NCI-H1105 (cell line): ENCODE results near the gene LETMD1.
A peak's percentile ranks its signal among the peaks of the same experiment; 100 is the strongest.
"Not testable (repeated sequence)": the region's sequence is repeated elsewhere in the genome, so short reads cannot be mapped to it uniquely, and the experiment has no call there.

ENCODE experiments used
- DNase-seq: peaks from one replicate; lab custom pipeline; 2025; lab: John Stamatoyannopoulos, UW

The LETMD1 gene

GRCh38 chr12:51047655-51048540 lies at the start of gene LETMD1:
TSS of gene LETMD1 (plus strand) at chr12:51048327. CDS start at chr12:51048357, 30 bp downstream.
- DNase-seq, result peak; percentile 85

GRCh38 chr12:50999093-50999492 lies 49.0 kb upstream of the LETMD1 start:
- DNase-seq, result no peak

- DNase-seq, result no peak
Observed at GRCh38 chr12:51000245-51000644, 47.9 kb upstream of the LETMD1 start.

- DNase-seq, result no peak
Observed at GRCh38 chr12:51001799-51002198, 46.3 kb upstream of the LETMD1 start.

DNA sequence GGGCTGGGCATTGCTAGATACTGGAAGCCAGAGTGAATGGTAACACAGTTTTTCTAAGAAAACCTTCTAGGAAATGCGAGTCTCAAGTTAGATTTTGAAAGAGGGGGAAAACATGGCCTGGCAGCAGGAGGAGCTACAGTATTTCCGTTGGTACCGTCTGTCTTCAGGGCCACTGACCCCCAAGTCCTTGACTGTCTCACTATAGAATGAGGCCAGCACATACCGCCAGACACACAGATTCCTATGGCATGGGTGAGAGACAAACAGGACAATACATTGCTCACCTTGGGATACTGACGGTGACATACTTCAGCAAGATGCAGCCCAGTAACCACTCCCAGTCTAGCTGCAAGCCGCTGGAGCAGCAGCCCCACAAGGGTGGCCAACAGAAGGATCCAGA lies 43.6 kb upstream of the LETMD1 start:
- no peak for DNase-seq

DNA sequence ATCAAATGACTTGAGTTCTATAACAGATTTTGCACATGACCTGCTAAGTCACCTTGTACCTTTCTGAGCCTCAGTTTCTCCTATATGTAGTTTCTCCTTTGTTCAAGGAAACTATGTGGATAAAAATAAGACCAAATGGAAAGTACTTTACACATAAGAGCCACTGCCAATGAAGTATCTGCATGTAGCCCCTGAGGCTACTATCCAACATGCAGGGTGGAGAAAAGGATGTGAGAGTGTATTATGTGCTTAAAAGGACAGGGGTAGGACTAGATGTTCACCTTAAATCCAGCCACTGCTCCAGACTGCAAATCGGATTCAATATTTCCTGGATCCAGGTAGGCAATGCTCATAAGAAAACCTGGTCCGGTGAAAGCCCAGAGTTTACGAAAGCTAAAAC lies 43.1 kb upstream of the LETMD1 start:
- no peak for DNase-seq

DNA sequence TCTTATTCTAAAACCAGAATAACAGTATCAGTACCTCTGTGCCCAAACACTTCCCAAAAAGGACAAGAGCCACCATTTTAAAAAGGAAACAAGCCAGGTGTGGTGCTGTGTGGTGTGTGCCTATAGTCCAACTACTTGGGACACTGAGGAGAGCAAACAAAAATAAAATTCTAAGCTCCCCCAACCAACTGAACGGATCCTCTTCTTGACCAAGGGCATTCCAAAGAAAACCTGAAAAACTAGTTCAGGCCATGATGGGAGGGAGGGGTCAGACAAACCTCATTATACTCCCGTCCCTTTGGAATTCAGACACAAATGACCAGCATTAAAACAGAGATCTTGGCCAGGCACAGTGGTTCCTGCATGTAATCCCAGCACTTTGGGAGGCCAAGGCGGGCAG lies 42.5 kb upstream of the LETMD1 start:
- no peak for DNase-seq

DNA sequence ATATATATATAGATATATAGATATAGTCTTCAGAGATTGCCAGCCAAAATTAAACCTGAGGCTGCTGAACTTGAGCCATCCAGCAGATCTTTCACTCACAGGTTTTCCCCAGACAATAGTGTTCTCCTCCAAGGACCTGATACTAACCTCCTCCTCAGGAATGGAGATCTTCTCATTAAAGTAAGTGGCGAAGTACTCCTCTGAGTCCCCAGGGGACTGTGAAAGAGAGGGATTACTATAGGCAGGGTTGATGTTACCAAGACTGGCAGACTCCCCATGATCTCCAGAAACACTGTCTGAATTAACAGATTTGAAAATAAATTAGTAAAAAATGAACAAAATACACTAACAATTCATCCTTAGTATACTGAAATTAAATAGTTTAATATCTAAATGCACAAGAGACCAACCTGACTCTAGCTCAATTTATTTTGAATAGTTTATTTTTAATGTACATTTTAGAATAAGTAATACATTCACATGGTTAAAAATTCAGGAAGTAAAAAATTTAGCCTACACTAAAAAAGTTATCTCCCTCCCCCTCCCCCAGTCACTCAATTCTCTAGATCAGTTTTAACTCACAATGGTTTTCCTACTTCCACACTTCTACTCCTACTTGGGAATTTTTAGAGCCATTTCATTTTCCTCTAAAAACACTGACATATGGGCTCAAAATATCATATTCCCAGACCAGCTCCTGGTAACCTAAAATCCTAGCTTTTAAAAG lies 39.6 kb upstream of the LETMD1 start:
- no peak for DNase-seq

- DNase-seq, result no peak
Observed at GRCh38 chr12:51009056-51009440, 39.1 kb upstream of the LETMD1 start.

DNA sequence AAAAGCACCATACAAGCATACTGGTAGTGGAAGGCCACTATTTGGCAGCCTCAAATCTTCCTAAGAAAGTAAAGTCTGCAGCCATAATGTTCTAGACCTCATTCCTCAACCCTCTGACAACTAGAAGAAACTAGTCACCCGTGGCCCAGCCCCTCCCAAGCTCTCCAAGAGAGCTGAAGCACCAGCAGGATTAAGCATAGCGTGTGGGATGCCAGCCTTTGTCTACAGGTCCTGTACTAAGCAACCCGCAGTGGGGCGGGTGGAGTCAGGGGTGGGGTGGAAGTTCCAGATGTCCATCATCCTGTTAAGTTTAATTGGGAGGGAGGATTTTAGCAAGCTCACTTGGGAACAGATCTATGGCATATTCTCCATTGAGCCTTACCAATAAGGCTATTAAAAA lies 36.2 kb upstream of the LETMD1 start:
- DNase-seq, result no peak

GRCh38 chr12:51012570-51013236 lies 35.4 kb upstream of the LETMD1 start:
- no peak for DNase-seq

- DNase-seq, result no peak
Observed at GRCh38 chr12:51013441-51013840, 34.7 kb upstream of the LETMD1 start.

GRCh38 chr12:51014467-51014866 lies 33.7 kb upstream of the LETMD1 start:
- not testable (repeated sequence) for DNase-seq

DNA sequence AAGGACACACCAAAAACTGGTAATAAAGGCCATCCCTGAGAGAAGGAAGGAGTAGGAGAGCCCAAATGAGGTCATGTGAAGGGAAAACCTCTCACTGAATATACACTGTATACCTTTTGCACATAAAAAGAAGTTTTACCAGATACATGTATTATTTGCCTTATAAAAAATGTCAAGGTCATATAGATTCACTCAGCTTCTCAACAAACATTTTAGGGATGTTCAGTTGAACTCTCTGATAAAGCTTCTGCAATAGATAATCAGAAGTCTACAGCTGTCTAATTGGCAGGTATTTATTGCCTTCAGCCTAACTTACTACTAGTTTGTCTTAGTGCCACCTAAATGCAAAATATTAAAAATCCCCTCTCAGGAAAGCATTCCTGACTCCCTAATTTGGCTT lies 30.7 kb upstream of the LETMD1 start:
- DNase-seq, result no peak

DNA sequence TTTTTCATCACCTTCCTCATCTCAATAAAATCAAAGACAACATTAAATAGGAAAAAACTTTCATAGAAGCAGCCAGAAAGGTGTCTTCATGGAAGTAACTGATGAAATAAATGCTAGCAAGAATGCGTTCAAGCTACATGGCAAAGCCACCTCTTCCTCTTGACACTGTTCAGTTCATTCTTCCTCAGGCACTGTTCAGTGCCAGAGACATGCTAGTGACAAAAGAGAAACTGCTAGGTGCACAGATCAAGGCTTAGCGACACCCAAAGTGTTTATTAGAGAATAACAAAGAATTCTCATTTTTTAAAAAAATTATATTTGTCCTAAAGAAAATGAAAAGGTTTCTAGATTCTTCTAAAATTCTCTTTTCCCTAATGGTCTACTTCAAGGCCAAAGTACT lies 29.2 kb upstream of the LETMD1 start:
- DNase-seq, result no peak

DNA sequence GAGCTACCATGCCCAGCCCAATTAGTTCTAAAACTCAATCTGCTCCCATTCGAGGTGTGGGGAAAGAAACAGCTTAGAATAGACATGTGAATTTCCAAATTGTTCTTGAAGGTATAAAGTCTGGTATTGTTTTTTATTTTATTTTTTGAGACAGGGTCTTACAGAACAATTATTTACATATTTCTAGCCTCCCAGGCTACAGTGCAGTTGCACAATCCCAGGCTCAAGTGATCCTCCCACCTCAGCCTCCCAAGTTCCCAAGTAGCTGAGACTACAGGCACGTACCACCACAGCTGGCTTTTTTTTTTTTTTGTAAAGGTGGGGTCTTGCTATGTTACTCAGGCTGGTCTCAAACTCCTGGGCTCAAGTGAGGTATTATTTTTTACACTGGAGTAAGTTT lies 28.2 kb upstream of the LETMD1 start:
- no peak for DNase-seq

- DNase-seq, result no peak
Observed at GRCh38 chr12:51020448-51021182, 27.5 kb upstream of the LETMD1 start.

DNA sequence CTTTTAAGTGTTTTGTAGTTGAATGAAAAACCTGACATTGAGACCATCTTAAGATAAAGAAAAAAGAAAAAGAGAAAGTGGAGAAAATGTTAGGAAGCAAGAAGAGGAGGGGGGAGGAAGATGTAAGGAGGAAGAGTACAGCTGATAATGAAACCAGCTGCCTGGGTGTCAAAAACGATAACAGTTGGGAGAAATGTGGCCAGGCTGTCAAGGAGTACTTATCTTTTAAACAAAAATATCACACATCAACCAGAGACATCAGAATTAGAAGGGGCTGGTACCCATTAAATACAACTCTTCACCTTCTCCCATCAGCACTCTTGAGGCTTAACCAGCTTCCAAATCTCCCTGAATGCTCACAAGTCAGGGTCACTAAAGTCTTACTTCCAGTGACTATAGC lies 26.4 kb upstream of the LETMD1 start:
- no peak for DNase-seq

DNA sequence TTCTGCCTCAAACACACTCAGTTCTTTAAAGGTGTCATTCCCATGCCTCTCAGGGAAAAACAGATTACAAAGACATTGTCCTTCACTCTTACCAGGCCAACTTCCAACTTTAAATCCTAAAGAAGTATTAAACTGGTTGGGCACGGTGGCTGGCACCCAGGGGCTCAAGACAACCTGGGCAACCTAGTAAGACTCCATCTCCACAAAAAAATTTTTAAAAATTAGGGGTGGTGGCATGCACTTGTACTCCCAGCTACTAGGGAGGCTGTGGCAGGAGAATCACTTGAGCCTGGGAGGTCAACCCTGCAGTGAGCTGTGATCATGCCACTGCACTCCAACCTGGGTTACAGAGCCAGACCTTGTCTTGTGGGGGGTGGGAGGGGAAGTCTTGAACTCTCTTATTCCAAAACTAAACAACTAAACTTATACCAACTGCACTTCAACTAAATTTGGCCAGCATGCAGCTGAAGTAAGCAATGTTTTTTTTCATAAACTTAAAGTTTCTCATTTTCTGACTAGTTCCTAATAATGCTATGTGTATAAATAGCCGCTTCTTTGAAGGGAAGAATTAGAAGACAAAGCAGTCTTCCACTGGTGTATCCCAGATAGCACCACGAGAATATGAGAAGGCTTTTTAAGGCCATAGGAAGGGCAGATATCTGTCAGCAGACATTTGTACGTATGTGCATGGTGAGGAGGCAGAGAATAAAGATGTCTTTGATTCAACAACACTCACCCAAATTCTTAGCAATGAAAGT lies 24.3 kb upstream of the LETMD1 start:
- DNase-seq, result no peak

GRCh38 chr12:51025338-51025835 lies 22.7 kb upstream of the LETMD1 start:
- DNase-seq, result no peak
